ENCODE results near the gene NRBP1. TPM values are rescaled to one million over a fixed set of nuclear protein-coding genes. Genes with fewer than 3 reads are reported as not detected.

The NRBP1 gene
- total and polyA plus RNA-seq, 9 donors, result 50.8 to 169 (median 90.0) TPM

DNA sequence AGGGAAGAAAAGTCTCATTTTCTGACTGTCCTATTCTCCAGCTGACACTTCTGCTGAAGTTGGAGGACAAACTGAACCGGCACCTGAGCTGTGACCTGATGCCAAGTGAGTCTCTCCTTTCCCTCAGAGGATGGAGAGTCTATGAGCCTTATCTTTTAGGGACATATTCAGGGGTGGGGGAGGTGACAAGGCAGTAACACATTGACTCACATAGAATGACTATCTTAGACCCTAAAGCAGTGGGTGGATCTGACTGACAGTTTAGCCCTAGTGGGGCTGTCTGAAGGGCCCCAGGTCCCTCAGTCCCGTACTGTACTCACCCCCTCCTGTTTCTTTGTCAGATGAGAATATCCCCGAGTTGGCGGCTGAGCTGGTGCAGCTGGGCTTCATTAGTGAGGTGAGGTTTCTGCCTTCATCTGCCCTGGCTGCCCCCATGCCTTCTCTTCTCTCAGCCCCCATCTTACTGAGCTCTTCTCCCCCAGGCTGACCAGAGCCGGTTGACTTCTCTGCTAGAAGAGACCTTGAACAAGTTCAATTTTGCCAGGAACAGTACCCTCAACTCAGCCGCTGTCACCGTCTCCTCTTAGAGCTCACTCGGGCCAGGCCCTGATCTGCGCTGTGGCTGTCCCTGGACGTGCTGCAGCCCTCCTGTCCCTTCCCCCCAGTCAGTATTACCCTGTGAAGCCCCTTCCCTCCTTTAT, 12.9 kb downstream of the NRBP1 start:
- H3K27ac ChIP-seq, result peak overlapping the region in 1 of 2 donors; percentile 10
- H3K4me1 ChIP-seq (ENCODE audit: insufficient read depth), result peaks cover 2% of the 10 kb centered on the region
- no peaks in the 10 kb centered on the region for H3K9me3 ChIP-seq
- no peaks in the 10 kb centered on the region for H3K27me3 ChIP-seq
- intact Hi-C loops (cut with DNase I), result no loop called here
- no peaks in the 10 kb centered on the region for H3K36me3 ChIP-seq
- TF ChIP-seq EP300 (IDR thresholded peaks at IDR 0.05) (no peak), POLR2A (IDR thresholded peaks at IDR 0.05) (no peak)
- TF ChIP-seq, protein P1, sequence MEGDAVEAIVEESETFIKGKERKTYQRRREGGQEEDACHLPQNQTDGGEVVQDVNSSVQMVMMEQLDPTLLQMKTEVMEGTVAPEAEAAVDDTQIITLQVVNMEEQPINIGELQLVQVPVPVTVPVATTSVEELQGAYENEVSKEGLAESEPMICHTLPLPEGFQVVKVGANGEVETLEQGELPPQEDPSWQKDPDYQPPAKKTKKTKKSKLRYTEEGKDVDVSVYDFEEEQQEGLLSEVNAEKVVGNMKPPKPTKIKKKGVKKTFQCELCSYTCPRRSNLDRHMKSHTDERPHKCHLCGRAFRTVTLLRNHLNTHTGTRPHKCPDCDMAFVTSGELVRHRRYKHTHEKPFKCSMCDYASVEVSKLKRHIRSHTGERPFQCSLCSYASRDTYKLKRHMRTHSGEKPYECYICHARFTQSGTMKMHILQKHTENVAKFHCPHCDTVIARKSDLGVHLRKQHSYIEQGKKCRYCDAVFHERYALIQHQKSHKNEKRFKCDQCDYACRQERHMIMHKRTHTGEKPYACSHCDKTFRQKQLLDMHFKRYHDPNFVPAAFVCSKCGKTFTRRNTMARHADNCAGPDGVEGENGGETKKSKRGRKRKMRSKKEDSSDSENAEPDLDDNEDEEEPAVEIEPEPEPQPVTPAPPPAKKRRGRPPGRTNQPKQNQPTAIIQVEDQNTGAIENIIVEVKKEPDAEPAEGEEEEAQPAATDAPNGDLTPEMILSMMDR (IDR thresholded peaks at IDR 0.05), result no peak
- peak in 1 of 5 donors; percentile 12 for DNase-seq
- no peak overlapping the region for H3K4me3 ChIP-seq
- WGBS, 3 donors, result 64 to 72% (median 67%) methylated on average over 10 of the region's 10 CpGs

- DNase-seq, result peak; percentile 25 to 70 (median 47)
- Histone ChIP-seq H3K36me3 (no peaks in the 10 kb centered on the region), H3K27me3 (no peaks in the 10 kb centered on the region), H3K4me1 (ENCODE audit: insufficient read depth) (peaks cover 2% of the 10 kb centered on the region), H3K27ac (peak within 1 kb of the TSS in 1 of 2 donors; percentile 10), H3K9me3 (no peaks in the 10 kb centered on the region), H3K4me3 (peak within 1 kb of the TSS; percentile 18)
- intact Hi-C loops (cut with DNase I), result no loop called here
- TF ChIP-seq POLR2A (IDR thresholded peaks at IDR 0.05), result no peak
- no peak for TF ChIP-seq EP300 (IDR thresholded peaks at IDR 0.05)
- TF ChIP-seq, protein P1 (IDR thresholded peaks at IDR 0.05), result no peak
- 17 to 39% (median 19%) methylated on average over 73 to 80 of the region's 80 CpGs for WGBS, 3 donors
Measured at GRCh38 chr2:27441958-27442919, 13.8 kb downstream of the NRBP1 start, which contains the start of gene KRTCAP3. KRTCAP3 (plus strand) TSS chr2:27442381; CDS start chr2:27442413, 32 bp downstream.

DNA sequence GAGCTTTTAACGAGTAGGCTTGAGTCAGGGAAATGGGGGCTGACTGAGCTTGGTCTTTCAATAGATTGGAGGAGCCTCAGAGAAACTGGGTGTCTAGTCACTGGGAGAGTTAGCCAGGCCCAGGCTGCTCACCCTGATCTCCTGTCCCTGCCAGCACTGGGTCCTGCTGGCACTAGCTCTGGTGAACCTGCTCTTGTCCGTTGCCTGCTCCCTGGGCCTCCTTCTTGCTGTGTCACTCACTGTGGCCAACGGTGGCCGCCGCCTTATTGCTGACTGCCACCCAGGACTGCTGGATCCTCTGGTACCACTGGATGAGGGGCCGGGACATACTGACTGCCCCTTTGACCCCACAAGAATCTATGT, 14.5 kb downstream of the NRBP1 start:
- no peak overlapping the region for H3K4me3 ChIP-seq
- 77 to 80% (median 78%) methylated on average over 6 of the region's 6 CpGs for WGBS, 3 donors
- H3K27me3 ChIP-seq, result no peaks in the 10 kb centered on the region
- TF ChIP-seq, protein P1 (IDR thresholded peaks at IDR 0.05), result no peak
- TF ChIP-seq EP300 (IDR thresholded peaks at IDR 0.05), result no peak
- TF ChIP-seq POLR2A (IDR thresholded peaks at IDR 0.05), result no peak
- no peaks in the 10 kb centered on the region for H3K9me3 ChIP-seq
- no peaks in the 10 kb centered on the region for H3K36me3 ChIP-seq
- peaks cover 2% of the 10 kb centered on the region for H3K4me1 ChIP-seq (ENCODE audit: insufficient read depth)
- intact Hi-C loops (cut with DNase I), result no loop called here
- peak overlapping the region in 1 of 2 donors; percentile 10 for H3K27ac ChIP-seq
- DNase-seq, result peak in 1 of 5 donors; percentile 44

- Histone ChIP-seq H3K4me3 (no peak overlapping the region), H3K27ac (no peak overlapping the region), H3K36me3 (no peaks in the 10 kb centered on the region), H3K4me1 (ENCODE audit: insufficient read depth) (peaks cover 2% of the 10 kb centered on the region), H3K27me3 (no peaks in the 10 kb centered on the region), H3K9me3 (no peaks in the 10 kb centered on the region)
- intact Hi-C loops (cut with DNase I), result no loop called here
- no peak for DNase-seq
- 87 to 91% (median 89%) methylated on average over 8 of the region's 8 CpGs for WGBS, 3 donors
- TF ChIP-seq EP300 (IDR thresholded peaks at IDR 0.05) (no peak), POLR2A (IDR thresholded peaks at IDR 0.05) (no peak)
- TF ChIP-seq, protein P1 (IDR thresholded peaks at IDR 0.05), result no peak
Measured at GRCh38 chr2:27445155-27445554, 16.7 kb downstream of the NRBP1 start.

Data from ovary (tissue), 9 donors.